Epithelial cell of proximal tubule (primary cell): ENCODE results near the gene OSBP2. TPM values are rescaled to one million over a fixed set of nuclear protein-coding genes. Genes with fewer than 3 reads are reported as not detected.
"Not testable (repeated sequence)": the region's sequence is repeated elsewhere in the genome, so short reads cannot be mapped to it uniquely, and the experiment has no call there.

Experiments used
- DNase-seq: peaks from one replicate; pipeline ENCODE4 v3.0.0-alpha.2; 2011; ENCODE audit warnings: low read depth
- H3K4me3 ChIP-seq: 2 replicates; pipeline ENCODE4 v1.5.1; 2011; ENCODE audit warnings: low read depth, mild to moderate bottlenecking, low read length
- total RNA-seq: library from RNA; depleted of rRNA; stranded (reverse); fragments of >200 nt; gene quantifications from 2 replicates; pipeline ENCODE4 v1.2.3, GENCODE V29; 2015
- TF ChIP-seq, protein P1 (sequence below): conservative IDR thresholded peaks from 2 replicates; pipeline ENCODE4 v1.5.1; 2012; ENCODE audit warnings: low read depth, mild to moderate bottlenecking, low read length

Gene OSBP2
- total RNA-seq, 1 donor from 2014 or later: 1.3 TPM

DNA sequence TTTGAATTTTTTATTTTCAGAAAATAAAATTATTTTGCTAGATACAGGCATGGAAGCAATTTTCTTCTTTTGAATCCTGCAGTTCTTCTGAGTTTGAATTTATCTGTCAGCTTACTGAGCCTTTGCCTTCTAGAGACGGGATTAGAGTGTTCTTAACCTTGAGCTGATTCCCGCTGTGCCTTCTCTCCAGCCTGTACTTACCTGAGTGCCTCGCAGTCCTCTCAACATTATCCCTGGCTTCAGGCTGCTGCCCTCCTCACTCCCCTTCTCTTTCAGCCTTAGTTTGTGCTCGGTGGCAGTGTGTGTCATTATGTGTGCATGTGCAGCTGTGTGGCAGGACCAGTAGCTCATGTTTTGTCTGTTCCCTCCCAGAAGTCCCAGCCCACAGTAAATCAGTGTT, 24.3 kb downstream of the OSBP2 start:
- TF ChIP-seq, protein P1, sequence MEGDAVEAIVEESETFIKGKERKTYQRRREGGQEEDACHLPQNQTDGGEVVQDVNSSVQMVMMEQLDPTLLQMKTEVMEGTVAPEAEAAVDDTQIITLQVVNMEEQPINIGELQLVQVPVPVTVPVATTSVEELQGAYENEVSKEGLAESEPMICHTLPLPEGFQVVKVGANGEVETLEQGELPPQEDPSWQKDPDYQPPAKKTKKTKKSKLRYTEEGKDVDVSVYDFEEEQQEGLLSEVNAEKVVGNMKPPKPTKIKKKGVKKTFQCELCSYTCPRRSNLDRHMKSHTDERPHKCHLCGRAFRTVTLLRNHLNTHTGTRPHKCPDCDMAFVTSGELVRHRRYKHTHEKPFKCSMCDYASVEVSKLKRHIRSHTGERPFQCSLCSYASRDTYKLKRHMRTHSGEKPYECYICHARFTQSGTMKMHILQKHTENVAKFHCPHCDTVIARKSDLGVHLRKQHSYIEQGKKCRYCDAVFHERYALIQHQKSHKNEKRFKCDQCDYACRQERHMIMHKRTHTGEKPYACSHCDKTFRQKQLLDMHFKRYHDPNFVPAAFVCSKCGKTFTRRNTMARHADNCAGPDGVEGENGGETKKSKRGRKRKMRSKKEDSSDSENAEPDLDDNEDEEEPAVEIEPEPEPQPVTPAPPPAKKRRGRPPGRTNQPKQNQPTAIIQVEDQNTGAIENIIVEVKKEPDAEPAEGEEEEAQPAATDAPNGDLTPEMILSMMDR: no peak
- DNase-seq: no peak
- H3K4me3 ChIP-seq: no peak overlapping the region

DNA sequence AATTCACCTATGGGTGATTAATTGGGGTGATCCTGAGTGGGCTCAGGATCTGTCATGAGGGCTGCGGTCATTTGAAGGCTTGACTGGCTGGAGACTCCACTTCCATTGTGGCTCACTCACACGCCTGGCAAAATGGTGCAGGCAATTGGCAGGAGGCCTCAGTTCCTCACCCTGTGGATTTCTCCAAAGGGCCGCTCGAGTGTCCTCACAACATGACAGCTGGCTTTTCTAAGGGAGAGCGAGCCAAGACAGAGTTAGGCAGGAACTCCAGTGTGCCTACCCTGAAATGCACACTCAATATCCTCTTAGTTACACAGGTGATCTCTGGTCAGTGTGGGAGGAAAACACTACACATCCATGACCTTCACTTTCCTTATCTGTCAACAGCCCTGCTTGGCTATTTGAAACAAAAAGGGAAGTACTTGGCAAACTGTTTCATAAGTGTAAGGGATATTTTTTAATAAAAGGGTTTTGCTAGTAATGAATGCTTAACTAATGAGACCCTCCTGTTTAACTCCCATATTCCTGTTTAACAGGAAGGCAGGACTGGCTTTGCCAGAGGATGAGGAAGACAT, 25.7 kb downstream of the OSBP2 start:
- no peak overlapping the region for H3K4me3 ChIP-seq
- TF ChIP-seq, protein P1: no peak
- DNase-seq: no peak

DNA sequence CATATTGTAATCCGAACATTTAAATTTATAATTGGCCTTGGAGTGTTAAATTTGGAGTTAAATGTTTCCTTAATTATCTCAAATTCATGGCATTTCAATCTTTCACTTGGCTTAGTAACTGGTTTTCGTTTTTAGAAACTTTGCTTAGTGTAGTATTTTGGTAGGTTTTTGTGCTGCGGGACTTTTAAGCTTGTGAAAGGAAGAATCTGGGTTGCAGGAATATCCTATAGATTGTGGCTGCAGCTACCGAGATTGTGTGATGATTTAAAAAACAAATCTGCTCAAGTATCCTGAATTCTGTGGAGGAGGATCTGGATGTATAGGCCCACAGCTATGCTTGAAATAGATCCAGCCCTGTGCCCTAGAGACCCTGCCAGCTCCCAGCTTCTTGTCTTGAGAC, 27.1 kb downstream of the OSBP2 start:
- H3K4me3 ChIP-seq: no peak overlapping the region
- TF ChIP-seq, protein P1: no peak
- DNase-seq: no peak

DNA sequence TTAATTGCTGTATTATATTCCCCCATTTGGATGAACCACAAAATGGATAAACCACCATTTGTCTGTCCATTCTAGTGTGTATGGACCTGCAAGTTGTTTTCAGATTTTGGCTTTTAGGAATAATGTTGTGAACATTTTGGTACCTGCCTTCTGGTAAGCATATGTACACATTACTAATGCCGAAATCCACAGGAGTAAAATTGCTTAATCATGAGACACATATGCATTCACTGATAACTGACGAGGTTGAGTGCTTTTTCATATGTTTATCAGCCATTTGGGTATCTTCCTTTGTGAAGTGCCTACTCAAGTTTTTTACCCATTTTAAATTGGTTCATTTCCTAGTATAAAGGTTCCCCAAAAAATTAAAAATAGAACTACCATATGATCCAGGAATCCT, 34.2 kb downstream of the OSBP2 start:
- no peak overlapping the region for H3K4me3 ChIP-seq
- no peak for DNase-seq
- TF ChIP-seq, protein P1: no peak

DNA sequence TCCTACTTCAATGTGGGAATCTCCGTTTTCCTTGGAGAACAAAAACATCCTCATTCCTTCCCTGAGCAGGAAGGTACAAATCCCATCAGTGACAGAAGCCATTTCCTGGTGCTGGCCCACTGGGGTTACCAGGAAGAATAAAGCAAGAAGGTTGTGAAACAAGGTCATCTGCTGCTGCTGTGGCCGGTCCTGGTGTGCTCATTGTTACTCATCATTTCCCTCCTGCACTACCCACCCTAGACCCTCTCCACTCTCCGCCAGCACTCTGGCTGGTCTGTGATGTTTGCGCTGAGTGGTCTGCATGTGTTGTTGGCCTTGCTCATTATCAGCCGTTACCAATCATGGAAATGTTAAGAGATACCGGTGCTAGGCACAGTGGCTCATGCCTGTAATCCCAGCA, 37.0 kb downstream of the OSBP2 start:
- no peak for DNase-seq
- TF ChIP-seq, protein P1: no peak

DNA sequence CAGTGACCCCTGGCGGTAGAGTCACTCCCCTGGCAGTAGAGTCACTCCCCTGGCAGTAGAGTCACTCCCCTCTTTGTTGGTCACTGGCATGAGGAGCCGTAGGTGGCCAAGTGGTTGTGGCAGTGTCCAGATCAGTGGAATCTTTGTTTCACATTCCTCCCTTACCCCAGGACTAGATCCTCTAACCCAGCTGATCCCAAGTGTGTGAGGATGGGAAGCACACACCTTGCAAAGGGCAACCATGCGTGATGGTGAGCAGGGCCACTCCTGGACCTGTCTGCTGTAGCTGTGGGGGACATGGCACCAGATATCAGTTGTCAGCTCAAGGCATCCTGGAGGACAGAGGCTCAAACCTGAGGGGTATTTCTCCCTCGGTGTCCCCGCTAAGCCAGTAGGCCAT, 37.8 kb downstream of the OSBP2 start:
- TF ChIP-seq, protein P1: no peak
- DNase-seq: no peak
- H3K4me3 ChIP-seq: no peak overlapping the region

More for the DNA sequence above, 37.0 kb downstream of the OSBP2 start:
- H3K4me3 ChIP-seq: no peak overlapping the region

DNA sequence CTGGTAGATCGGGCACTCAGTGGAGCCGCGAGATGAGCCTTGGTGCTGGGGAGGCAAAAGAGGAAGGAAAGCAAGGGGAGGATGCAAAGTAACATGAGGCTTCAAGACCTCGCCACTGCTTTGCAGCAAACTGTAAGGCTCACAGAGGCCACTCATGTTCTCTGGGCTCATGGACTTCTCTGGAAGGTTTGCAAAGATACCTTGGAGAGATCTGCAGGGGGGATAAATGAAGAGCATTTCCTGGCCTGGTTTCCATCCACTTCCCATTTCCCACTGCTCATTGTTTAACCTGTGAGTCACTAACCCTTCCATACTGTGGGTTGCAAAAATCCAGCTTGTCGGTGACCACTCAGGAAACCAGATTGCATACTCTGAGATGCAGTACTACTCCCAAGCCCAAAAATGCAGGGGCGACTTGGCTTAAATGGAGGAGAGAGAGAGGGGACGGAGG, 38.5 kb downstream of the OSBP2 start:
- H3K4me3 ChIP-seq: no peak overlapping the region
- no peak for DNase-seq
- TF ChIP-seq, protein P1: no peak

DNA sequence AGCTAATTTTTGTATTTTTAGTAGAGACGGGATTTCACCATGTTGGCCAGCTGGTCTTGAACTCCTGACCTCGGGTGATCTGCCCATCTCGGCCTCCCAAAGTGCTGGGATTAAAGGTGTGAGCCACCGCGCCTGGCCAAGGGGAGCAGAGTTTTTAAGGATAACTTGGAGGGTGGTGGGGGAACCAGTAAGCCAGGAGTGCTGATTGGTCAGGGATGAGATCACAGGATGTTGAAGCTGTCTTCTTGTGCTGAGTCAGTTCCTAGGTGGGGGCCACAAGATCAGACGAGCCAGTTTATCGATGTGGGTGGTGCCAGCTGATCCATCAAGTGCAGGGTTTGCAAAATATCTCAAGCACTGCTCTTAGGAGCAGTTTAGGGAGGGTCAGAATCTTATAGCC, 45.3 kb downstream of the OSBP2 start:
- DNase-seq, H3K4me3 ChIP-seq: not testable (repeated sequence)

DNA sequence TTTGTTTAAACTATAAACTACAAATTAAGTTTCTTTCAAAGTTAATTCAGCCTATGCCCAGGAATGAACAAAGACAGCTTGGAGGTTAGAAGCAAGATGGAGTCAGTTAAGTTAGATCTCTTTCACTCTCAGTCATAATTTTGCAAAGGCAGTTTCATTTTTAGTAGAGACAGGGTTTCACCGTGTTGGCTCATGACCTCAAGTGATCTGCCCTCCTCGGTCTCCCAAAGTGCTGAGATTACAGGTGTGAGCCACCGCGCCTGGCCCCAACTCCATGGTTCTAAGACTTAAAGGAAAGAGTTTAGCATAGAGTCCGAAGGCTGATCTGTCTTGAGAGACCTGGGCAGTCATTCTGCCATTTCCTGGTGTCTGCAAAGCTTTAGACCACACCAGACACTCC, 45.8 kb downstream of the OSBP2 start:
- DNase-seq, H3K4me3 ChIP-seq: not testable (repeated sequence)
